B cell (primary cell): ENCODE measurements around the gene NUDT9. TPM values are rescaled to one million over a fixed set of nuclear protein-coding genes. Genes with fewer than 3 reads are reported as not detected.

Source experiments
- ATAC-seq: fragments of 200-7000 bp; cut with Tn5 transposase; one replicate; pipeline ENCODE4 v1.10.0; 2021; ENCODE audit warnings: low read depth, mild to moderate bottlenecking, moderate number of reproducible peaks, moderate library complexity
- CTCF ChIA-PET: fragments of 350-600 bp; sonication (Branson Sonifier 250); formaldehyde crosslinking; loops from one replicate; lab custom pipeline; 2021; ENCODE audit warnings: antibody characterized with exemption, inconsistent platforms; lab: Charles Lee
- POLR2A ChIA-PET: fragments of 350-600 bp; sonication (Branson Sonifier 250); formaldehyde crosslinking; loops from one replicate; lab custom pipeline; 2021; ENCODE audit warnings: antibody characterized with exemption; lab: Charles Lee
- DNase-seq: peaks from one replicate; pipeline ENCODE4 v3.0.0; 2013
- H2AFZ ChIP-seq: 2 replicates; pipeline ENCODE4 v1.6.1; 2012; ENCODE audit warnings: mild to moderate bottlenecking, low read depth, low read length; ENCODE audit not compliant: insufficient read depth, poor library complexity, severe bottlenecking
- H3K27ac ChIP-seq, 2 donors: 1 replicate in 1 of 2; 2 replicates in 1 of 2; pipeline ENCODE4 v1.5.1; 2012 to 2013; ENCODE audit warnings: low read length in 2 of 2, mild to moderate bottlenecking in 2 of 2, moderate library complexity in 1 of 2
- H3K27me3 ChIP-seq, 4 experiments: fragments of 200-600 bp in 1 of 4; sonication (generic) in 1 of 4; replicated peaks in 1 of 4; 1 replicate in 2 of 4; 2 replicates in 2 of 4; pipeline versions ENCODE4 v1.6.1 to v1.7.0; 2013 to 2016; ENCODE audit warnings: low read length in 3 of 4, mild to moderate bottlenecking in 2 of 4, mixed read lengths in 1 of 4, moderate library complexity in 1 of 4; ENCODE audit not compliant: insufficient read depth in 4 of 4, control insufficient read depth in 3 of 4; ENCODE audit errors: control extremely low read depth in 1 of 4
- H3K36me3 ChIP-seq, 2 experiments: replicated peaks in 1 of 2; 1 replicate in 1 of 2; 2 replicates in 1 of 2; pipeline versions ENCODE4 v1.6.1 to v1.7.1; 2013; ENCODE audit warnings: low read length in 1 of 2; ENCODE audit not compliant: insufficient read depth in 2 of 2, control insufficient read depth in 1 of 2; ENCODE audit errors: control extremely low read depth in 1 of 2, extremely low read depth in 1 of 2
- H3K4me1 ChIP-seq, 2 donors: fragments of 200-600 bp in 1 of 2; sonication (generic) in 1 of 2; 1 replicate in 1 of 2; 2 replicates in 1 of 2; pipeline versions ENCODE4 v1.5.1 to v1.6.1; 2013 to 2017; ENCODE audit warnings: low read length in 2 of 2; ENCODE audit not compliant: control insufficient read depth in 2 of 2, insufficient read depth in 2 of 2
- H3K4me2 ChIP-seq: replicated peaks from 2 replicates; pipeline ENCODE3; 2012; ENCODE audit warnings: mild to moderate bottlenecking, low read depth, low read length; ENCODE audit not compliant: poor library complexity, severe bottlenecking
- H3K4me3 ChIP-seq, 5 experiments: fragments of 200-600 bp in 1 of 5; sonication (generic) in 1 of 5; 1 replicate in 3 of 5; 2 replicates in 2 of 5; pipeline versions ENCODE4 v1.5.1 to v1.7.0; 2011 to 2016; ENCODE audit warnings: low read length in 4 of 5, mild to moderate bottlenecking in 4 of 5, low read depth in 2 of 5, control low read depth in 1 of 5, moderate library complexity in 1 of 5; ENCODE audit not compliant: insufficient read depth in 1 of 5; ENCODE audit errors: control extremely low read depth in 1 of 5, extremely low read depth in 1 of 5
- H3K79me2 ChIP-seq: fragments of 200-600 bp; sonication (generic); one replicate; pipeline ENCODE4 v1.6.0; 2016; ENCODE audit warnings: low read length; ENCODE audit not compliant: control insufficient read depth, insufficient read depth
- H3K9ac ChIP-seq: fragments of 200-600 bp; sonication (generic); 2 replicates; pipeline ENCODE4 v1.6.1; 2017; ENCODE audit warnings: mild to moderate bottlenecking, low read length, moderate library complexity
- H3K9me3 ChIP-seq, 3 donors: one replicate each; pipeline versions ENCODE4 v1.6.1 to v1.7.1; 2013; ENCODE audit warnings: low read length in 2 of 3; ENCODE audit not compliant: control insufficient read depth in 2 of 3, insufficient read depth in 1 of 3; ENCODE audit errors: control extremely low read depth in 1 of 3
- H4K20me1 ChIP-seq: 2 replicates; pipeline ENCODE4 v1.6.0; 2012; ENCODE audit warnings: mild to moderate bottlenecking, low read length; ENCODE audit not compliant: insufficient read depth, control insufficient read depth, poor library complexity, severe bottlenecking
- H3K27ac Mint-ChIP-seq: one replicate; pipeline ENCODE4 v1.8.0; 2021; ENCODE audit warnings: mixed read lengths
- H3K27me3 Mint-ChIP-seq: one replicate; pipeline ENCODE4 v1.8.0; 2021; ENCODE audit warnings: mixed read lengths
- H3K4me1 Mint-ChIP-seq: one replicate; pipeline ENCODE4 v1.8.0; 2021; ENCODE audit warnings: mixed read lengths
- H3K4me3 Mint-ChIP-seq: one replicate; pipeline ENCODE4 v1.8.0; 2021; ENCODE audit warnings: mixed read lengths
- H3K9me3 Mint-ChIP-seq: one replicate; pipeline ENCODE4 v1.8.0; 2022; ENCODE audit warnings: mixed read lengths; ENCODE audit not compliant: insufficient read depth
- EZH2 ChIP-seq: IDR thresholded peaks from 2 replicates; pipeline ENCODE4 v1.6.1; 2012; ENCODE audit warnings: borderline replicate concordance, low read depth, mild to moderate bottlenecking, moderate library complexity, low read length; ENCODE audit not compliant: insufficient read depth, poor library complexity, severe bottlenecking
- WGBS: methylation state at CpG from one replicate; pipeline ENCODE4 v1.1.5; 2013; ENCODE audit warnings: missing lambda C conversion rate; ENCODE audit not compliant: insufficient coverage; 5-methylcytosine and 5-hydroxymethylcytosine counted together
- intact Hi-C: fragments of 100-400 bp; cut with micrococcal nuclease; formaldehyde crosslinking; loops from one replicate; pipeline ENCODE4 v1.10.0; 2022
- polyA plus RNA-seq: library from polyadenylated mRNA; depleted of rRNA; stranded (reverse); fragments of >200 nt; gene quantifications from 2 replicates; pipeline ENCODE4 v1.2.3, GENCODE V29; 2012
- total RNA-seq, 2 donors: library from RNA; stranded (reverse); fragments of 120-200 nt in 1 of 2; gene quantifications; 1 replicate in 1 of 2; 2 replicates in 1 of 2; pipeline versions ENCODE4 v1.2.3 to v1.2.4, GENCODE V29; 2013 to 2022
- TF ChIP-seq, protein P1 (sequence below): fragments of 200-600 bp; IDR thresholded peaks from one replicate; pipeline ENCODE4 v1.8.0; 2022; ENCODE audit warnings: antibody characterized with exemption, mild to moderate bottlenecking

Gene NUDT9
- total and polyA plus RNA-seq, 2 donors (not counting 1 experiment from before 2014, with no cell fraction given): 10.0 to 17.5 TPM

DNA sequence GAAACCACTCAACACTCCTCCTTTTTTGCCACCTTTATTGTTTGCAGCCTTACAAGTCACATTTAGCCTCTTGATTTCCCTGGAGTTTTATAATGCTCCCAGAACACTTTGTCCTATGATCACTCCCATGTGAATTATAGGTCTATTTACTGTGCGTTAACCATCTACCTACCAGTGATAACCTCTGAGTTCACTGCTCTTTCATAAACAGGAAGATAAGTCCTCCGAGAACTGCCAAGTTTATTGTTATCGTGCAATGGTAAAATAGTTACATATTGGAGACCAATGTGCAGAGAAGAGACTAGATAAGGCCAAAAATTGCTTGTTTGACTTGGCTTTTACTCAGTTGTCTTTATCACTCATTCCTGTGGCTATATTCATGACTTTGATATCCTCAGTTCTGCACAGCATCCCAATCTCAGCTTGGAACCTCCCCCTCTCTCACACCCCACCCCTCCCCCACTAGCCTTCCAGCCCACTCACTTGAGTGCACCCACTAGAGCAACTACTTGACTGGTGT is 12.9 kb upstream of the NUDT9 start:
- no peak overlapping the region for H3K27ac ChIP-seq
- no peak overlapping the region for H3K27ac Mint-ChIP-seq
- H2AFZ ChIP-seq: peak overlapping the region; percentile 1
- H4K20me1 ChIP-seq: no peaks in the 10 kb centered on the region
- no peaks in the 10 kb centered on the region for H3K36me3 ChIP-seq
- H3K4me3 Mint-ChIP-seq: no peak overlapping the region
- H3K4me1 ChIP-seq: peaks cover 10 to 13% of the 10 kb centered on the region in 2 donors
- H3K27me3 Mint-ChIP-seq: peaks cover 33% of the 10 kb centered on the region
- peaks cover 18% of the 10 kb centered on the region for H3K4me1 Mint-ChIP-seq
- no peak for TF ChIP-seq EZH2
- peaks cover 0 to 4% (median 0%) of the 10 kb centered on the region in 4 experiments for H3K27me3 ChIP-seq
- H3K4me2 ChIP-seq: no peak overlapping the region
- POLR2A ChIA-PET: no interaction called here
- no CpG with 5 or more reads among the region's 3 CpGs for WGBS
- H3K4me3 ChIP-seq: no peak overlapping the region
- intact Hi-C loops: no loop called here
- CTCF ChIA-PET: interaction anchor here (0.6 kb wide), 1 partner anchor 138 kb away, joined by 3 read pairs; no protein-coding TSS in a partner anchor
- no peaks in the 10 kb centered on the region for H3K9me3 ChIP-seq
- DNase-seq (no peak), ATAC-seq (no peak)
- H3K9me3 Mint-ChIP-seq: no peaks in the 10 kb centered on the region
- no peak overlapping the region for H3K9ac ChIP-seq
- H3K79me2 ChIP-seq: no peaks in the 10 kb centered on the region

DNA sequence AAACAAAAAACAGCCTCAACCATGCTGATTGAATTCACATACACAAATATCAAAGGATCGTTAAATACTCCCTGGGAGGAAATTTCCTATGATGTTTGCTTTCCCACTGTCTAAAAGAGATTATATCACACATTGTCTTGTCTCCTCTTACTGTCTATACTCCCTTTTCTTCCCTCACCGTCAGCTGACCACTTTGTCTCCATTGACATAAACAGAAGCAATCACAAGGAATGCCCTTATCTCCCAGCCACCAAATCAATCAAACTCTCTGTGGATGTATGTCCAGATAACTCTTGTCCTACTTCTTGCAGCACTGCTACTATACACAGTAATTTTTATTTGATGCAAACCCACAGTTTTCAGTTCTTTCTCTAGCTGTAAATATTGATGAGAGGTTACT is 12.2 kb upstream of the NUDT9 start:
- Histone ChIP-seq H3K4me1 (peaks cover 10 to 13% of the 10 kb centered on the region in 2 donors), H2AFZ (no peak overlapping the region), H3K4me3 (no peak overlapping the region), H3K79me2 (no peaks in the 10 kb centered on the region), H3K36me3 (no peaks in the 10 kb centered on the region), H3K27me3 (peaks cover 0 to 4% (median 0%) of the 10 kb centered on the region in 4 experiments), H4K20me1 (no peaks in the 10 kb centered on the region), H3K4me2 (no peak overlapping the region), H3K9ac (no peak overlapping the region), H3K9me3 (no peaks in the 10 kb centered on the region), H3K27ac (no peak overlapping the region)
- no peak overlapping the region for H3K4me3 Mint-ChIP-seq
- H3K27ac Mint-ChIP-seq: no peak overlapping the region
- peaks cover 18% of the 10 kb centered on the region for H3K4me1 Mint-ChIP-seq
- no peak for ATAC-seq
- POLR2A ChIA-PET: no interaction called here
- CTCF ChIA-PET: interaction anchor here (0.6 kb wide), 1 partner anchor 139 kb away, joined by 3 read pairs; no protein-coding TSS in a partner anchor
- peaks cover 33% of the 10 kb centered on the region for H3K27me3 Mint-ChIP-seq
- DNase-seq: no peak
- 100% methylated on average over 2 of the region's 2 CpGs for WGBS
- H3K9me3 Mint-ChIP-seq: no peaks in the 10 kb centered on the region
- TF ChIP-seq, protein P1, sequence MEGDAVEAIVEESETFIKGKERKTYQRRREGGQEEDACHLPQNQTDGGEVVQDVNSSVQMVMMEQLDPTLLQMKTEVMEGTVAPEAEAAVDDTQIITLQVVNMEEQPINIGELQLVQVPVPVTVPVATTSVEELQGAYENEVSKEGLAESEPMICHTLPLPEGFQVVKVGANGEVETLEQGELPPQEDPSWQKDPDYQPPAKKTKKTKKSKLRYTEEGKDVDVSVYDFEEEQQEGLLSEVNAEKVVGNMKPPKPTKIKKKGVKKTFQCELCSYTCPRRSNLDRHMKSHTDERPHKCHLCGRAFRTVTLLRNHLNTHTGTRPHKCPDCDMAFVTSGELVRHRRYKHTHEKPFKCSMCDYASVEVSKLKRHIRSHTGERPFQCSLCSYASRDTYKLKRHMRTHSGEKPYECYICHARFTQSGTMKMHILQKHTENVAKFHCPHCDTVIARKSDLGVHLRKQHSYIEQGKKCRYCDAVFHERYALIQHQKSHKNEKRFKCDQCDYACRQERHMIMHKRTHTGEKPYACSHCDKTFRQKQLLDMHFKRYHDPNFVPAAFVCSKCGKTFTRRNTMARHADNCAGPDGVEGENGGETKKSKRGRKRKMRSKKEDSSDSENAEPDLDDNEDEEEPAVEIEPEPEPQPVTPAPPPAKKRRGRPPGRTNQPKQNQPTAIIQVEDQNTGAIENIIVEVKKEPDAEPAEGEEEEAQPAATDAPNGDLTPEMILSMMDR: no peak
- TF ChIP-seq EZH2: no peak
- intact Hi-C loops: no loop called here
